ENCODE results near the gene STYXL1. TPM values are rescaled to one million over a fixed set of nuclear protein-coding genes. Genes with fewer than 3 reads are reported as not detected.

The STYXL1 gene
- polyA plus RNA-seq, 2 donors: 38.5 to 60.5 TPM

DNA sequence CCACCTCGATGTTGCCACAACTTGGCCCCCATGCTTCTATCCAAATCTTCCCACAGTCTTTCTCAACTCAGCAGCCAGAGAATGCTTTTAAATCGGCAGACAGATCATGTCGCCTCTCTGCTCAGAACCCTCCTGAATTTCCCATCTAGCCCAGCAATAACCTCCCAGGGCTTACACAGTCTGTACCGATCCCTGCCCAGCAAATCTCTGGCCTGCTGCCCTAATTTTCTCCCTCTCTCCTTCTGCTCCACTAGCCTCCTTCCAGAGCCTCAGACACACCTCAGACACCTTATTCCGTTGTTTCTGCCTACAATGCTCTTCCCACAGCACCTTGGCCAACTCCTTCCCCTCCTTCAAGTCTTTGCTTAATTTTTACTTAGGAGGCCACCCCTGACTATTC, 32.4 kb upstream of the STYXL1 start:
- Histone ChIP-seq H3K36me3 (ENCODE audit: control insufficient read depth in 2 of 2, insufficient read depth in 2 of 2, low read length in 1 of 2) (no peaks in the 10 kb centered on the region), H3K9me3 (ENCODE audit: control insufficient read depth in 2 of 2, insufficient read depth in 1 of 2, low read depth in 1 of 2, low read length in 1 of 2) (peaks cover 0 to 3% of the 10 kb centered on the region in 2 donors), H3K4me1 (ENCODE audit: control insufficient read depth in 2 of 2, insufficient read depth in 2 of 2, low read length in 1 of 2) (no peaks in the 10 kb centered on the region), H3K4me3 (ENCODE audit: low read depth in 1 of 2, low read length in 2 of 2) (no peak overlapping the region), H3K27ac (ENCODE audit: low read depth in 2 of 2, low read length in 1 of 2) (no peak overlapping the region), H3K27me3 (ENCODE audit: control insufficient read depth in 1 of 2, insufficient read depth in 2 of 2, low read length in 2 of 2) (no peaks in the 10 kb centered on the region)
- WGBS, 2 donors: 83 to 88% methylated on average over 5 of the region's 5 CpGs

DNA sequence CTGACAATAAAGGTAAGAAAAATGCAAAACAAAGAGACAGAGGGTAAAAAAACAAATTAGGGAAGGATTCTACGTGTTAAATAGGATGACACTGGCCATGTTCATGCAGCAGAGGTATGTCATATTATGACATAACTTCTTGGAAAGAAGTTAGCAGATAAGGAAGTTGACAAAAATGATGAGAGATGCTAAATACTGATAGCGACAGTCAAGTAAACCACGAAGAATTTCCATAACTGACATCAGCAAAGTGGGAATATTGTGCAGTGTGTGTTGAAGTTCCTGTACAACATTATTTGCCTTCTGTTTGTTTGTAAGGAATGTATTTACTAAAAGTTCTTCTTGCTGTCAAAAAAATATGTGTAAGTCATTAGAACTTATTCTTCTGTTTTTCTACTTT, 29.6 kb upstream of the STYXL1 start:
- H3K4me1 ChIP-seq (ENCODE audit: control insufficient read depth in 2 of 2, insufficient read depth in 2 of 2, low read length in 1 of 2): peaks cover 0 to 3% of the 10 kb centered on the region in 2 donors
- H3K9me3 ChIP-seq (ENCODE audit: control insufficient read depth in 2 of 2, insufficient read depth in 1 of 2, low read depth in 1 of 2, low read length in 1 of 2): peaks cover 2 to 9% of the 10 kb centered on the region in 2 donors
- H3K36me3 ChIP-seq (ENCODE audit: control insufficient read depth in 2 of 2, insufficient read depth in 2 of 2, low read length in 1 of 2): no peaks in the 10 kb centered on the region
- H3K4me3 ChIP-seq (ENCODE audit: low read depth in 1 of 2, low read length in 2 of 2): no peak overlapping the region
- H3K27me3 ChIP-seq (ENCODE audit: control insufficient read depth in 1 of 2, insufficient read depth in 2 of 2, low read length in 2 of 2): no peaks in the 10 kb centered on the region
- 63 to 69% methylated on average over 3 of the region's 3 CpGs for WGBS, 2 donors
- H3K27ac ChIP-seq (ENCODE audit: low read depth in 2 of 2, low read length in 1 of 2): no peak overlapping the region

- Histone ChIP-seq H3K27ac (ENCODE audit: low read depth in 2 of 2, low read length in 1 of 2) (no peak overlapping the region), H3K36me3 (ENCODE audit: control insufficient read depth in 2 of 2, insufficient read depth in 2 of 2, low read length in 1 of 2) (no peaks in the 10 kb centered on the region), H3K27me3 (ENCODE audit: control insufficient read depth in 1 of 2, insufficient read depth in 2 of 2, low read length in 2 of 2) (no peaks in the 10 kb centered on the region), H3K4me1 (ENCODE audit: control insufficient read depth in 2 of 2, insufficient read depth in 2 of 2, low read length in 1 of 2) (peaks cover 0 to 3% of the 10 kb centered on the region in 2 donors), H3K4me3 (ENCODE audit: low read depth in 1 of 2, low read length in 2 of 2) (no peak overlapping the region), H3K9me3 (ENCODE audit: control insufficient read depth in 2 of 2, insufficient read depth in 1 of 2, low read depth in 1 of 2, low read length in 1 of 2) (peaks cover 2 to 9% of the 10 kb centered on the region in 2 donors)
- WGBS, 2 donors: 89 to 92% methylated on average over 6 of the region's 6 CpGs
Observed at GRCh38 chr7:76076995-76077394, 29.2 kb upstream of the STYXL1 start.

DNA sequence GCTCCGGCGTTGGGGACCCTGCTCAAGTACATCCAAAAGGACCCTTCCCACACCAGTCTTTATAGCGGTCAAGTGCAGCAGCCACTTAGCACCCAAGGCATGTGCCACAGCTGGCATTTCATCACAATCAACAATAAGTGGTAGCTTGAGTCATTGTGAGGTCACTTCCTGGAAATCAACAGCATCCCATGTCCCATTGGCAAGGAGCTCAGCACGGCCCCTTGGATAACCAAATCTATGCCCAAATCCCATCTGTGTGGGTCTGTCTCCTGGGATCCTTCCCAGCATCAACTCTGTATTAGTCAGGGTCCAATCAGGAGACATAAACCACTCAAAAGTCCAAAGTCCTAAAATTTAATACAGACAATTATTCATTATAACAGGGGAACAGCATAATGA, 27.2 kb upstream of the STYXL1 start:
- Histone ChIP-seq H3K27ac (ENCODE audit: low read depth in 2 of 2, low read length in 1 of 2) (no peak overlapping the region), H3K36me3 (ENCODE audit: control insufficient read depth in 2 of 2, insufficient read depth in 2 of 2, low read length in 1 of 2) (no peaks in the 10 kb centered on the region), H3K4me1 (ENCODE audit: control insufficient read depth in 2 of 2, insufficient read depth in 2 of 2, low read length in 1 of 2) (peaks cover 0 to 3% of the 10 kb centered on the region in 2 donors), H3K9me3 (ENCODE audit: control insufficient read depth in 2 of 2, insufficient read depth in 1 of 2, low read depth in 1 of 2, low read length in 1 of 2) (peaks cover 2 to 6% of the 10 kb centered on the region in 2 donors), H3K27me3 (ENCODE audit: control insufficient read depth in 1 of 2, insufficient read depth in 2 of 2, low read length in 2 of 2) (no peaks in the 10 kb centered on the region), H3K4me3 (ENCODE audit: low read depth in 1 of 2, low read length in 2 of 2) (no peak overlapping the region)
- WGBS, 2 donors: 94 to 97% methylated on average over 4 of the region's 4 CpGs

DNA sequence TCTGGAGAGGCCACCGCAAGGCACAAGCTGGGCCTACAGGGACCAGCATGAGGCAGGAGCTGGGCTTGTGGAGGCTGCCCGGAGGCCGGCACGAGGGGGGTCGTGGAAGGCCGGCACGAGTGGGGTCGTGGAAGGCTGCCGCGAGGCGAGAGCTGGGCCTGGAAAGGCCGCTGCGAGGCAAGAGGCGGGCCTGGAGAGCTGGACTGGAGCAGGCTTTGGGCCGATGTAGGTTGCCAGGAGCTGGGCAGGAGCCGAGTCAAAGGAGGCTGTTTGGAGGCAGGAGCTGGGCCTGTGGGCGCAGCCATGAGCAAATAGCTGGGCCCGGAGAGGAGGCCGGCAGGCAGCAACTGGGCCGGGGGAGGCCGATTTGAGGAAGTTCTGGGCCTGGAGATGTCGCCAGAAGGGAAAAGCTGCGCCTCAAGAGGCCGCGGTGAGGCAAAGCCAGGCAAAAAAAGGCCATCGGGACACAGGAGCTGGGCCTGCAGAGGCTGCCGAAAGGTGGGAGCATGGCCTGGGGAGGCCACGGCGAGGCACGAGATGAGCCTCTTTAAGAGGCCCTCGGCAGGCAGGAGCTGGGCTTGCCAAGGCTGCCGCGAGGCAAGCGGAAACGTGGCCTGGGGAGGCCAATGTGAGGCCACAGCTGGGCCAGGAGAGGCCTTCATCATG, 26.6 kb upstream of the STYXL1 start:
- H3K4me1 ChIP-seq (ENCODE audit: control insufficient read depth in 2 of 2, insufficient read depth in 2 of 2, low read length in 1 of 2): peaks cover 0 to 3% of the 10 kb centered on the region in 2 donors
- WGBS, 2 donors: 97% methylated on average over 34 to 35 of the region's 35 CpGs

GRCh38 chr7:76073335-76073990, 25.7 kb upstream of the STYXL1 start:
- peaks cover 2 to 6% of the 10 kb centered on the region in 2 donors for H3K9me3 ChIP-seq (ENCODE audit: control insufficient read depth in 2 of 2, insufficient read depth in 1 of 2, low read depth in 1 of 2, low read length in 1 of 2)
- peaks cover 2 to 3% of the 10 kb centered on the region in 2 donors for H3K4me1 ChIP-seq (ENCODE audit: control insufficient read depth in 2 of 2, insufficient read depth in 2 of 2, low read length in 1 of 2)
- no peaks in the 10 kb centered on the region for H3K36me3 ChIP-seq (ENCODE audit: control insufficient read depth in 2 of 2, insufficient read depth in 2 of 2, low read length in 1 of 2)
- no peaks in the 10 kb centered on the region for H3K27me3 ChIP-seq (ENCODE audit: control insufficient read depth in 1 of 2, insufficient read depth in 2 of 2, low read length in 2 of 2)
- 93 to 95% methylated on average over 43 to 45 of the region's 45 CpGs for WGBS, 2 donors
- H3K4me3 ChIP-seq (ENCODE audit: low read depth in 1 of 2, low read length in 2 of 2): no peak overlapping the region
- H3K27ac ChIP-seq (ENCODE audit: low read depth in 2 of 2, low read length in 1 of 2): no peak overlapping the region

More for the DNA sequence above, 26.6 kb upstream of the STYXL1 start:
- no peaks in the 10 kb centered on the region for H3K36me3 ChIP-seq (ENCODE audit: control insufficient read depth in 2 of 2, insufficient read depth in 2 of 2, low read length in 1 of 2)
- no peaks in the 10 kb centered on the region for H3K27me3 ChIP-seq (ENCODE audit: control insufficient read depth in 1 of 2, insufficient read depth in 2 of 2, low read length in 2 of 2)
- no peak overlapping the region for H3K4me3 ChIP-seq (ENCODE audit: low read depth in 1 of 2, low read length in 2 of 2)
- H3K27ac ChIP-seq (ENCODE audit: low read depth in 2 of 2, low read length in 1 of 2): no peak overlapping the region
- peaks cover 2 to 6% of the 10 kb centered on the region in 2 donors for H3K9me3 ChIP-seq (ENCODE audit: control insufficient read depth in 2 of 2, insufficient read depth in 1 of 2, low read depth in 1 of 2, low read length in 1 of 2)

DNA sequence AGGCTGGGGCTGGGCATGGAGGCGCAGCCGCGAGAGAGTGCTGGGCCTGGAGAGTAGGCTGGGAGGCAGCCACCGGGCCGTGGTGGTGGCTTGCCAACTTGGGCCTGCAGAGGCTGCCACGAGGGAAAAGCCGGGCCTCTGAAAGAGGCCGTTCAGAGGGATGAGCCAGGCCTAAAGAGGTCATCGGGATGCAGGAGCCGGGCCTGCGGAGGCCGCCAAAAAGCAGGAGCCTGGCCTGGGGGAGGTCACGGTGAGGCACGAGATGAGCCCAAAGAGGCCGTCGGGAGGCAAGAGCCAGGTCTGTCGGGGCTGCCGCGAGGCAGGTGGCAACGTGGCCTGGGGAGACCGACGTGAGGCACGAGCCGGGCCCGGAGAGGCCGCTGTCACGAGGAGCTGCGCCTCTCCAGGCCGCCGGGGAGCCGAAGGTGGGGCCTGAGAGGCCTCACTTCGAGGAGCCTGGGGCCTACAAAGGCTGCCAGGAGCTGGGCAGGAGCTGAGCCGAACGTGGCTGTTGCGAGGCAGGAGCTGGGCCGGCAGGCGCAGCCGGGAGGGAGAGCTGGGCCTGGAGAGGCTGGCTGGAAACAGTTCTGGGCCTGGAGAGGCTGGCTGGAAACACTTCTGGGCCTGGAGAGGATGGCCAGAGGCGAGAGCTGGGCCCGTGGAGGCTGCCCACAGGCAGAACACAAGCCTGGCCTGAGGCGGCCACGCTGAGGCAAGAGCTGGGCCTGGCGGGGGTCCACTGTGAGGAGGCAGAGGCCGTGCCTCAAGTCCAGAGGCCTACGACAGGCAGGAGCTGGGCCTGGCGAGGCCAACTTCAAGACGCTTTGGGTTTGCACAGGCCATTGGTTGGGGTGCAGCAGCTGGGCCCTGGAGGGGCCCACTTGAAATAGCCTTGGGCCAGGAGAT, 24.7 kb upstream of the STYXL1 start:
- 94% methylated on average over 47 of the region's 47 CpGs for WGBS, 2 donors
- H3K27me3 ChIP-seq (ENCODE audit: control insufficient read depth in 1 of 2, insufficient read depth in 2 of 2, low read length in 2 of 2): no peaks in the 10 kb centered on the region

GRCh38 chr7:76071316-76072242, 23.8 kb upstream of the STYXL1 start:
- H3K4me1 ChIP-seq (ENCODE audit: control insufficient read depth in 2 of 2, insufficient read depth in 2 of 2, low read length in 1 of 2): peaks cover 2 to 3% of the 10 kb centered on the region in 2 donors
- 77 to 81% methylated on average over 45 to 47 of the region's 47 CpGs for WGBS, 2 donors
- H3K27me3 ChIP-seq (ENCODE audit: control insufficient read depth in 1 of 2, insufficient read depth in 2 of 2, low read length in 2 of 2): no peaks in the 10 kb centered on the region
- H3K4me3 ChIP-seq (ENCODE audit: low read depth in 1 of 2, low read length in 2 of 2): no peak overlapping the region
- peaks cover 0 to 5% of the 10 kb centered on the region in 2 donors for H3K36me3 ChIP-seq (ENCODE audit: control insufficient read depth in 2 of 2, insufficient read depth in 2 of 2, low read length in 1 of 2)
- peaks cover 2 to 6% of the 10 kb centered on the region in 2 donors for H3K9me3 ChIP-seq (ENCODE audit: control insufficient read depth in 2 of 2, insufficient read depth in 1 of 2, low read depth in 1 of 2, low read length in 1 of 2)
- H3K27ac ChIP-seq (ENCODE audit: low read depth in 2 of 2, low read length in 1 of 2): peak overlapping the region in 1 of 2 donors; percentile 66

More for the DNA sequence above, 24.7 kb upstream of the STYXL1 start:
- Histone ChIP-seq H3K4me1 (ENCODE audit: control insufficient read depth in 2 of 2, insufficient read depth in 2 of 2, low read length in 1 of 2) (peaks cover 2 to 3% of the 10 kb centered on the region in 2 donors), H3K9me3 (ENCODE audit: control insufficient read depth in 2 of 2, insufficient read depth in 1 of 2, low read depth in 1 of 2, low read length in 1 of 2) (peaks cover 2 to 6% of the 10 kb centered on the region in 2 donors), H3K4me3 (ENCODE audit: low read depth in 1 of 2, low read length in 2 of 2) (no peak overlapping the region), H3K36me3 (ENCODE audit: control insufficient read depth in 2 of 2, insufficient read depth in 2 of 2, low read length in 1 of 2) (no peaks in the 10 kb centered on the region), H3K27ac (ENCODE audit: low read depth in 2 of 2, low read length in 1 of 2) (no peak overlapping the region)
